A549 (cell line): ENCODE results near the gene PRKG1.

ENCODE experiments used
- CHD2 ChIP-seq: fragments of 150-350 bp; IDR thresholded peaks from 2 replicates; pipeline ENCODE4 v1.6.1; 2014; ENCODE audit warnings: low read length; ENCODE audit not compliant: partially characterized antibody
- CTCF ChIP-seq: fragments of >200 bp; sonication (Bioruptor Twin); formaldehyde crosslinking; IDR thresholded peaks from 3 replicates; pipeline ENCODE4 v1.5.1; 2016
- RAD21 ChIP-seq, 2 experiments: fragments of >200 bp in 1 of 2; sonication (Bioruptor Twin) in 1 of 2; formaldehyde crosslinking in 1 of 2; IDR thresholded peaks in 1 of 2; conservative IDR thresholded peaks in 1 of 2; 2 replicates in 1 of 2; 3 replicates in 1 of 2; pipeline ENCODE4 v1.6.1; 2012 to 2018; ENCODE audit warnings: inconsistent platforms in 1 of 2
- REST ChIP-seq: fragments of 200-600 bp; sonication (generic); IDR thresholded peaks from 2 replicates; pipeline ENCODE4 v1.6.1; 2016; ENCODE audit warnings: antibody characterized with exemption, mild to moderate bottlenecking, moderate library complexity

GRCh38 chr10:51469686-51470085, 395.4 kb downstream of the PRKG1 start:
- TF ChIP-seq CTCF (no peak), REST (no peak), CHD2 (no peak), RAD21 (conservative IDR thresholded peaks at IDR 0.05 in 1 of 2, IDR thresholded peaks at IDR 0.05 in 1 of 2) (no peak)
